ENCODE data around the gene CELSR2.
A peak's percentile ranks its signal among the peaks of the same experiment; 100 is the strongest.

Gene CELSR2

GRCh38 chr1:109248797-109249629 is at the start of gene CELSR2:
TSS of gene CELSR2 (plus strand) at chr1:109249539. CDS start at chr1:109250080, 541 bp downstream.
- DNase-seq (ENCODE audit: insufficient read length, low spot score) (peak; percentile 99), FAIRE-seq (no peak)
- TF ChIP-seq CTCF (IDR thresholded peaks at IDR 0.05; ENCODE audit: insufficient read depth, missing control alignments), result no peak

GRCh38 chr1:109199710-109200109 is 49.6 kb upstream of the CELSR2 start:
- no peak for TF ChIP-seq CTCF (IDR thresholded peaks at IDR 0.05; ENCODE audit: insufficient read depth, missing control alignments)
- no peak for FAIRE-seq
- DNase-seq (ENCODE audit: insufficient read length, low spot score), result no peak

- no peak for FAIRE-seq
- peak; percentile 60 for DNase-seq (ENCODE audit: insufficient read length, low spot score)
- peak; percentile 61 for TF ChIP-seq CTCF (IDR thresholded peaks at IDR 0.05; ENCODE audit: insufficient read depth, missing control alignments)
Observed at GRCh38 chr1:109201123-109201703, 48.1 kb upstream of the CELSR2 start.

- FAIRE-seq (no peak), DNase-seq (ENCODE audit: insufficient read length, low spot score) (no peak)
- TF ChIP-seq CTCF (IDR thresholded peaks at IDR 0.05; ENCODE audit: insufficient read depth, missing control alignments), result no peak
Observed at GRCh38 chr1:109204484-109204883, 44.9 kb upstream of the CELSR2 start.

GRCh38 chr1:109206339-109206738 is 43.0 kb upstream of the CELSR2 start:
- TF ChIP-seq CTCF (IDR thresholded peaks at IDR 0.05; ENCODE audit: insufficient read depth, missing control alignments), result no peak
- no peak for FAIRE-seq
- no peak for DNase-seq (ENCODE audit: insufficient read length, low spot score)

GRCh38 chr1:109207467-109208103 is 41.8 kb upstream of the CELSR2 start:
- FAIRE-seq, result no peak
- no peak for DNase-seq (ENCODE audit: insufficient read length, low spot score)
- TF ChIP-seq CTCF (IDR thresholded peaks at IDR 0.05; ENCODE audit: insufficient read depth, missing control alignments), result no peak
